HepG2 (cell line): ENCODE data around the gene TK1. TPM values are rescaled to one million over a fixed set of nuclear protein-coding genes. Genes with fewer than 3 reads are reported as not detected.

Experiments
- ARNTL ChIP-seq: sonication (generic); formaldehyde crosslinking; IDR thresholded peaks from 2 replicates; pipeline ENCODE4 v1.4.0; 2020; ENCODE audit warnings: mild to moderate bottlenecking, missing genetic modification reagents
- KLF13 ChIP-seq: sonication (generic); formaldehyde crosslinking; IDR thresholded peaks from 2 replicates; pipeline ENCODE4 v1.4.0; 2020; ENCODE audit warnings: mild to moderate bottlenecking, missing genetic modification reagents
- REXO4 ChIP-seq: sonication (generic); formaldehyde crosslinking; IDR thresholded peaks from 2 replicates; pipeline ENCODE4 v1.8.0; 2022; ENCODE audit warnings: missing genetic modification reagents, mild to moderate bottlenecking, borderline replicate concordance
- RNF2 ChIP-seq: fragments of 450-650 bp; conservative IDR thresholded peaks from 2 replicates; pipeline ENCODE4 v1.6.1; 2016; ENCODE audit warnings: low read depth
- SIN3A ChIP-seq: IDR thresholded peaks from 2 replicates; pipeline ENCODE4 v1.6.1; 2011; ENCODE audit warnings: low read depth, mild to moderate bottlenecking, control low read depth, low read length, borderline replicate concordance
- SRSF9 ChIP-seq: fragments of 200-400 bp; formaldehyde crosslinking; IDR thresholded peaks from 2 replicates; pipeline ENCODE4 v1.6.1; 2018; ENCODE audit warnings: borderline replicate concordance, mild to moderate bottlenecking, low read depth, low read length; ENCODE audit not compliant: insufficient read depth, poor library complexity, severe bottlenecking
- TAF15 ChIP-seq: fragments of 200-400 bp; formaldehyde crosslinking; IDR thresholded peaks from one replicate; pipeline ENCODE4 v1.6.1; 2018; ENCODE audit warnings: mild to moderate bottlenecking, low read depth, low read length; ENCODE audit not compliant: poor library complexity, severe bottlenecking
- ZNF569 ChIP-seq: sonication (generic); formaldehyde crosslinking; IDR thresholded peaks from 2 replicates; pipeline ENCODE4 v1.5.0; 2020; ENCODE audit warnings: mild to moderate bottlenecking, missing genetic modification reagents, moderate library complexity, borderline replicate concordance
- ZNF629 ChIP-seq: sonication (generic); formaldehyde crosslinking; conservative IDR thresholded peaks from 2 replicates; pipeline ENCODE4 v1.5.0; 2020; ENCODE audit warnings: missing genetic modification reagents
- ZNF776 ChIP-seq: sonication (generic); formaldehyde crosslinking; IDR thresholded peaks from 2 replicates; pipeline ENCODE4 v1.4.0; 2020; ENCODE audit warnings: mild to moderate bottlenecking, missing genetic modification reagents
- ZNF781 ChIP-seq: sonication (generic); formaldehyde crosslinking; IDR thresholded peaks from 2 replicates; pipeline ENCODE4 v1.5.1; 2020; ENCODE audit warnings: borderline replicate concordance, mild to moderate bottlenecking, missing genetic modification reagents; ENCODE audit errors: not compliant biosample characterization
- polyA plus RNA-seq, 8 experiments: library from polyadenylated mRNA; depleted of rRNA in 3 of 8; stranded (reverse) in 7 of 8; unstranded in 1 of 8; fragments of >200 nt; fragmentation: Illumina TruSeq in 4 of 8; extraction: Trizol in 4 of 8; gene quantifications; 2 replicates each; pipeline versions ENCODE4 v1.2.1 to v1.2.3, GENCODE V29; 2011 to 2016; ENCODE audit warnings: low read depth in 4 of 8, missing spikeins in 1 of 8, mixed read lengths in 1 of 8; ENCODE audit not compliant: insufficient read depth in 1 of 8
- total RNA-seq, 5 experiments: library from RNA; depleted of rRNA; stranded (reverse); fragments of >200 nt; fragmentation: Illumina TruSeq; extraction: Trizol; gene quantifications; 2 replicates each; pipeline ENCODE4 v1.2.3, GENCODE V29; 2016; ENCODE audit warnings: low read depth in 1 of 5
- TF ChIP-seq, protein P1 (sequence below), 2 experiments: fragments of 450-650 bp in 1 of 2; sonication (generic) in 1 of 2; formaldehyde crosslinking in 1 of 2; IDR thresholded peaks; 2 replicates each; pipeline versions ENCODE4 v1.6.1 to v1.8.0; 2016 to 2022; ENCODE audit warnings: antibody characterized with exemption in 1 of 2, mild to moderate bottlenecking in 1 of 2, missing genetic modification reagents in 1 of 2
- TF ChIP-seq, protein P2 (sequence below): sonication (generic); formaldehyde crosslinking; IDR thresholded peaks from 2 replicates; pipeline ENCODE4 v1.4.0; 2020; ENCODE audit warnings: mild to moderate bottlenecking, missing genetic modification reagents

Gene TK1
- total and polyA plus RNA-seq, 2 of the 13 experiments (the other 11 are each of a cell fraction or from before 2014, with no cell fraction given): 45.0 to 96.0 TPM

DNA sequence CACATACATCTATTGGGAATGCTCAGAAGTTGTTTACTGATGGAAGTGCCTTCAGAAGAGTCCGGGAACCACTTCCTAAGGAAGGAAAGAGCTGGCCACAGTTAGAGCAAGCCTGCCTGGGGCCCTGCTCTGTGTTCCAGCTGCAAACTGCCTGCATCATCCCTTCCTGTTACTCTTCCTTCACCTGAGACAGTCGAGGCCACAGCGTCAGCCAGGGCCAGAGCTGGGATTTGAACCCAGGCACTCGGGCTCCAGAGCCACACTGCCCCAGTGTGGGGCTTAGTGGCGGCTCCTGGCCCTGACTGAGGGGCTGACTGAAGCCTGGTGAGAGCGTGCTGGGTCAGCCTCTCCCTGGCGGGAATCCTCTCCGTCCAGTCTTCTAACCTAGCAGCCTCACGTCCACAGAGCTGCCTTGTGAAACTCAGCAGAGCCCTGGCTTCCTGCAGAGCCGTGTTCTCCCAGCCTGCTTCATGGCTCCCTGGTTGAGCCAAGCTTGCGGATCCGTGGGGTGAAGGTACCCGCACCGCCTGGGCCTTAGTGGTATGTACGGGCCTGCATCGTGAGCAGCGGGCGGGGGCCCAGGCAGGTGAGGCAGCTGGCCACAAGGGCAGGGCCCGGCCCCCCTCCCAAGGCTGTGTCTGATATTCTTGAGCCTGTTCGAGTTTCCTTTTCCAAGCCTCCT lies 45.3 kb downstream of the TK1 start (continued):
- TF ChIP-seq, protein P1, sequence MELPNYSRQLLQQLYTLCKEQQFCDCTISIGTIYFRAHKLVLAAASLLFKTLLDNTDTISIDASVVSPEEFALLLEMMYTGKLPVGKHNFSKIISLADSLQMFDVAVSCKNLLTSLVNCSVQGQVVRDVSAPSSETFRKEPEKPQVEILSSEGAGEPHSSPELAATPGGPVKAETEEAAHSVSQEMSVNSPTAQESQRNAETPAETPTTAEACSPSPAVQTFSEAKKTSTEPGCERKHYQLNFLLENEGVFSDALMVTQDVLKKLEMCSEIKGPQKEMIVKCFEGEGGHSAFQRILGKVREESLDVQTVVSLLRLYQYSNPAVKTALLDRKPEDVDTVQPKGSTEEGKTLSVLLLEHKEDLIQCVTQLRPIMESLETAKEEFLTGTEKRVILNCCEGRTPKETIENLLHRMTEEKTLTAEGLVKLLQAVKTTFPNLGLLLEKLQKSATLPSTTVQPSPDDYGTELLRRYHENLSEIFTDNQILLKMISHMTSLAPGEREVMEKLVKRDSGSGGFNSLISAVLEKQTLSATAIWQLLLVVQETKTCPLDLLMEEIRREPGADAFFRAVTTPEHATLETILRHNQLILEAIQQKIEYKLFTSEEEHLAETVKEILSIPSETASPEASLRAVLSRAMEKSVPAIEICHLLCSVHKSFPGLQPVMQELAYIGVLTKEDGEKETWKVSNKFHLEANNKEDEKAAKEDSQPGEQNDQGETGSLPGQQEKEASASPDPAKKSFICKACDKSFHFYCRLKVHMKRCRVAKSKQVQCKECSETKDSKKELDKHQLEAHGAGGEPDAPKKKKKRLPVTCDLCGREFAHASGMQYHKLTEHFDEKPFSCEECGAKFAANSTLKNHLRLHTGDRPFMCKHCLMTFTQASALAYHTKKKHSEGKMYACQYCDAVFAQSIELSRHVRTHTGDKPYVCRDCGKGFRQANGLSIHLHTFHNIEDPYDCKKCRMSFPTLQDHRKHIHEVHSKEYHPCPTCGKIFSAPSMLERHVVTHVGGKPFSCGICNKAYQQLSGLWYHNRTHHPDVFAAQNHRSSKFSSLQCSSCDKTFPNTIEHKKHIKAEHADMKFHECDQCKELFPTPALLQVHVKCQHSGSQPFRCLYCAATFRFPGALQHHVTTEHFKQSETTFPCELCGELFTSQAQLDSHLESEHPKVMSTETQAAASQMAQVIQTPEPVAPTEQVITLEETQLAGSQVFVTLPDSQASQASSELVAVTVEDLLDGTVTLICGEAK (IDR thresholded peaks at IDR 0.05): no peak
- TF ChIP-seq, protein P1 (CRISPR knock-in tag; IDR thresholded peaks at IDR 0.05): no peak
- TF ChIP-seq TAF15 (no peak), ARNTL (CRISPR knock-in tag) (0 out of 2 replicates have a peak, but pooled peaks have one; percentile 27), RNF2 (0 out of 2 replicates have a peak, but pooled peaks have one; percentile 22), SIN3A (0 out of 2 replicates have a peak, but pooled peaks have one; percentile 8), KLF13 (CRISPR knock-in tag) (no peak), SRSF9 (no peak), REXO4 (CRISPR knock-in tag) (no peak), ZNF569 (CRISPR knock-in tag) (no peak), ZNF781 (CRISPR knock-in tag) (no peak), ZNF776 (no peak), ZNF629 (CRISPR knock-in tag) (no peak)
- TF ChIP-seq, protein P2, sequence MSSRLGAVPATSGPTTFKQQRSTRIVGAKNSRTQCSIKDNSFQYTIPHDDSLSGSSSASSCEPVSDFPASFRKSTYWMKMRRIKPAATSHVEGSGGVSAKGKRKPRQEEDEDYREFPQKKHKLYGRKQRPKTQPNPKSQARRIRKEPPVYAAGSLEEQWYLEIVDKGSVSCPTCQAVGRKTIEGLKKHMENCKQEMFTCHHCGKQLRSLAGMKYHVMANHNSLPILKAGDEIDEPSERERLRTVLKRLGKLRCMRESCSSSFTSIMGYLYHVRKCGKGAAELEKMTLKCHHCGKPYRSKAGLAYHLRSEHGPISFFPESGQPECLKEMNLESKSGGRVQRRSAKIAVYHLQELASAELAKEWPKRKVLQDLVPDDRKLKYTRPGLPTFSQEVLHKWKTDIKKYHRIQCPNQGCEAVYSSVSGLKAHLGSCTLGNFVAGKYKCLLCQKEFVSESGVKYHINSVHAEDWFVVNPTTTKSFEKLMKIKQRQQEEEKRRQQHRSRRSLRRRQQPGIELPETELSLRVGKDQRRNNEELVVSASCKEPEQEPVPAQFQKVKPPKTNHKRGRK: peak; percentile 43; the same call in 1 of the 2 replicates
